Measurements from ENCODE around the gene ADAP1.
A peak's percentile ranks its signal among the peaks of the same experiment; 100 is the strongest.

The ADAP1 gene

DNA sequence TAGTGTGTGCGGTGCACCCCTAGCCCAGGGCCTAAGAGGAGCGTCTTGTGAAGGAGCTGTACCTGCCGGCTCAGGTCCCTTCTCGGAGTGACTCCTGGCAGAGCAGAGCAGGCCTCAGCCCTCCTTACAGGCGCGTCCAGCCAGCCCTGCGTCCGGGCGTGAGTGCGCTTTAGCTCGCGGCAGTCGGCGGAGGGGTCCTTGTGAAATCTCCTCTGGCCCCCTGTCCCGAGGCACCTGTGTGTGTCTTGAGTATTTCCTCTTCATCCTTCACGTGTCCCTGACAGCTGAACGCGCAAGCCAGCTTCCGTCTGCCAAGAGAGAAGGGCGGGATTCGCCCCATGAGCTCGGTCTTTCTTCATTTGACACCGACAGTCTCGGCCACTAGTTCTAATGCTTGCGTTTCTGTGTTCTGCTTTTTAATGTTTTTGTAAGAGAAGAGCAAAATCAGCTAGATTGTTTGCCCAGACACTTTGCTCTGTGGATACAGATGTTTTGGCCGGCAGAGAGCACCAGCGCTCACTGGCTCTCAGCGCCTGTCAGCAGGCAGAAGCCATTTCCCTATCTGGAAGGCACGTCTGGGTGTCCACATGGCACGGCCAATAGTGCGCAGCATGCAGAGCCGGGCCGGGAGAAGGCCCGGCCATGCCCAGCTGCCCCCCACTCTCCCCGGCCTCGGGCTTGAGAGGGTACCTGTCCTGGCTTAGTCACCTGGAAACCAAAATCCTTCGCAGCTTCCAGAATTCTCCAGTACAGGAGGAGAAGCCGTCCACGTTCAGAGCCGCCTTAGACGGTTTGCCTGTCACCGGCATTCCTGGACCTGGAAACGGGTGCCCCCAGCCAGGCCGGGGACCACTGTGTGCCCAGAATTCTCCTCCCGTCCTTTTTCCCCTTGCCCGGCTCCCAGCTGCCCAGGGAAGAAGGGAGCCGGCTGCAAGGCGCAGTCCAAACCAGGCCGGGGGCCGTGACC, 71.1 kb downstream of the ADAP1 start:
- TF ChIP-seq, protein P1, sequence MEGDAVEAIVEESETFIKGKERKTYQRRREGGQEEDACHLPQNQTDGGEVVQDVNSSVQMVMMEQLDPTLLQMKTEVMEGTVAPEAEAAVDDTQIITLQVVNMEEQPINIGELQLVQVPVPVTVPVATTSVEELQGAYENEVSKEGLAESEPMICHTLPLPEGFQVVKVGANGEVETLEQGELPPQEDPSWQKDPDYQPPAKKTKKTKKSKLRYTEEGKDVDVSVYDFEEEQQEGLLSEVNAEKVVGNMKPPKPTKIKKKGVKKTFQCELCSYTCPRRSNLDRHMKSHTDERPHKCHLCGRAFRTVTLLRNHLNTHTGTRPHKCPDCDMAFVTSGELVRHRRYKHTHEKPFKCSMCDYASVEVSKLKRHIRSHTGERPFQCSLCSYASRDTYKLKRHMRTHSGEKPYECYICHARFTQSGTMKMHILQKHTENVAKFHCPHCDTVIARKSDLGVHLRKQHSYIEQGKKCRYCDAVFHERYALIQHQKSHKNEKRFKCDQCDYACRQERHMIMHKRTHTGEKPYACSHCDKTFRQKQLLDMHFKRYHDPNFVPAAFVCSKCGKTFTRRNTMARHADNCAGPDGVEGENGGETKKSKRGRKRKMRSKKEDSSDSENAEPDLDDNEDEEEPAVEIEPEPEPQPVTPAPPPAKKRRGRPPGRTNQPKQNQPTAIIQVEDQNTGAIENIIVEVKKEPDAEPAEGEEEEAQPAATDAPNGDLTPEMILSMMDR (IDR thresholded peaks at IDR 0.05) = peak; percentile 27; the same call in 1 of the 2 replicates

DNA sequence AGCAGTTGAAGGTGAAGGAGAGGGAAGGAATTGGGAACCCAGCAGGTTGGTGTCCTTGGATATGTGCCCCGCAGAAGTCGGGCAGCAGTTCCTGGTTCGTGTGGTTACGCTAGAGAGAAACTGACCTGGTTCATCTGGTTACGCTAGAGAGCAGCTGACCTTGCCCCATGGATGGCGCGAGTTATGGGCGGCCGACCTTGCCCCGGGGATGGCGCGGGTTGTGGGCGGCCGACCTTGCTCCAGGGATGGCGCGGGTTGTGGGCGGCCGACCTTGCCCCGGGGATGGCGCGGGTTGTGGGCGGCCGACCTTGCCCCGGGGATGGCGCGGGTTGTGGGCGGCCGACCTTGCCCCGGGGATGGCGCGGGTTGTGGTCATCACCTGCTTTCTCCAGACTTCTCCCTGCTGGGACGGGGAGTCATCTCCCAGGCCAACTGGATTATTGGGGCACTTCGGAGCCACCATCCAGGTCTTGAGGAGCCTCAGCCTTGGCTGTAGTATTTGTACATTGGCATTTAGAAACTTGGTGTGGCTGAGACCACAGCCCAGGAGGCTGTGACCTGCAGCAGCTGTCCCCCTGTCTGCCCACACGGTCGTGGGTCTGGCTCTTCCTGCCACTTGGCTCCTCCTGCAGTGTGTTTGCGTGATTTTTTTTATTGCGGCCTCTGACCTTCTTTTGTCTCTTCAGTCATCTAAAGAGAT, 72.0 kb downstream of the ADAP1 start:
- TF ChIP-seq, protein P1 (IDR thresholded peaks at IDR 0.05) = no peak

DNA sequence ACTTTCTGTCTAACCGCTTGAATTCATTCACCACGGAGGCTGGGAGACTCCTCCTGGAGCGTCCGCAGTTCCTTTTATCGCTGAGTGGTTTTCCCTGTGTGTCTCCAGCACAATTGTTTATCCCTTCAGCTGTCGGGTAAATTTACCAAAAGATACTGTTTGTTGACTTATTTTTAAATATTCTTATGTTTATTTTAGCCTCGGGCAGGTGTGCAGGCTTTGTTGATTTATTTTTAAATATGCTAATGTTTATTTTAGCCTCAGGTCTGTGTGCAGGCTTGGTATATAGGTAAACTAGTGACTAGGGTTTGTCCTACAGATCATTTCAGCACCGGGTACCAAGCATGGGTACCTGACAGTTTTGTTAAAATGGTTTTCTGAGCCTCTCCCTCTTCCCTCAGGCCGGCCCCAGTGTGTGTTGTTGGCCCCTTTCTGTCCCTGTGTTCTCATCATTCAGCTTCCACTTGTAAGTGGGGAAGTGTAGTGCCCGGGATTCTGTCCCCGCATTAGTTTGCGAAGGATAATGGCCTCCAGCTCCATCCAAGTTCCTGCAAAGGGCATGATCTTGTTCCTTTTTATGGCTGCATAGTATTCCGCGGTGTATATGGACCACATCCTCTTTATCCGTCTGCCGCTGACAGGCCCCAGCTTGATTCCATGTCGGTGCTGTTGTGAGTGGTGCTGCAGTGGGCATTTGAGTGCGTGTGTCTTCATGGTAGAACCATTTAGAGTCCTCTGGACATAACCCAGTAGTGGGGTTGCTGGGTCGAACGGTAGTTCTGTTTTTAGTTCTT, 72.8 kb downstream of the ADAP1 start:
- TF ChIP-seq, protein P1 (IDR thresholded peaks at IDR 0.05) = no peak

- TF ChIP-seq, protein P1 (IDR thresholded peaks at IDR 0.05) = no peak
Observed at GRCh38 chr7:880450-880849, 74.0 kb downstream of the ADAP1 start.

GRCh38 chr7:879706-880105, 74.8 kb downstream of the ADAP1 start:
- TF ChIP-seq, protein P1 (IDR thresholded peaks at IDR 0.05) = no peak

DNA sequence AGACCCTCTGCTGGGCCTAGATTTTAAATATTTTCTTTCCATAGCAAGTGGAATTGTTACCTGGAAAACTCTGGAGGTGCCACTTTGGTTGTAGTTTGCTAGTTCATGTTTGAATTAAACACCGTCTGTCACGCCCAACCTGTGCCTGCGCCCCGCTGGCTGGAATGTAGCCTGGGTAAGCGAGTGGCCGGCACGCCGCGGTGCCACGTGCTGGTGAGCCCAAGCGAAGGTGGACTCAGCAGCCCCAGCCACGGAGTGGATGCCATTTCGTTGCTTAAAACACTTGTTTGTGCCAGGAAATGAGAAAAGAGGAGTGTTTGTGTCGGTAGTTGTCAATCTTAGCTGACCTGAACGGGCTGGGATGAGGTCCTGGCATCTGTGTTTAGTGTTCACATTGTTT, 75.4 kb downstream of the ADAP1 start:
- TF ChIP-seq, protein P1 (IDR thresholded peaks at IDR 0.05) = no peak

All from LNCAP (cell line).